Prostate gland (tissue), 2 donors: ENCODE data around the gene RGS3. TPM values are rescaled to one million over a fixed set of nuclear protein-coding genes. Genes with fewer than 3 reads are reported as not detected.
A peak's percentile ranks its signal among the peaks of the same experiment; 100 is the strongest.

Source experiments
- DNase-seq: peaks from one replicate; pipeline ENCODE4 v3.0.0-alpha.2; 2019; ENCODE audit warnings: low spot score
- H3K27ac ChIP-seq, 2 donors: fragments of 200-600 bp; sonication (generic); 2 replicates each; pipeline ENCODE4 v1.5.1; 2017 to 2019
- H3K27me3 ChIP-seq: fragments of 200-600 bp; sonication (generic); replicated peaks from 2 replicates; pipeline ENCODE4 v1.5.1; 2019; ENCODE audit not compliant: insufficient read depth
- H3K36me3 ChIP-seq, 2 donors: fragments of 200-600 bp; sonication (generic); 1 replicate in 1 of 2; 2 replicates in 1 of 2; pipeline versions ENCODE4 v1.5.1 to v1.8.1; 2017 to 2019
- H3K4me1 ChIP-seq: fragments of 200-600 bp; sonication (generic); replicated peaks from 2 replicates; pipeline ENCODE4 v1.5.1; 2019
- H3K4me3 ChIP-seq, 2 donors: fragments of 200-600 bp; sonication (generic); 2 replicates each; pipeline ENCODE4 v1.5.1; 2017 to 2019
- H3K9me3 ChIP-seq: fragments of 200-600 bp; sonication (generic); 2 replicates; pipeline ENCODE4 v1.5.1; 2017
- POLR2A ChIP-seq: fragments of 450-650 bp; IDR thresholded peaks from one replicate; pipeline ENCODE4 v1.6.1; 2016; ENCODE audit warnings: antibody characterized with exemption, mild to moderate bottlenecking
- POLR2AphosphoS5 ChIP-seq: sonication (generic); formaldehyde crosslinking; IDR thresholded peaks from one replicate; pipeline ENCODE4 v1.6.1; 2017; ENCODE audit warnings: antibody characterized with exemption
- WGBS: methylation state at CpG from one replicate; pipeline ENCODE4 v1.1.5; 2018; 5-methylcytosine and 5-hydroxymethylcytosine counted together
- intact Hi-C: fragments of 100-400 bp; cut with DNase I; formaldehyde crosslinking; loops from one replicate; pipeline ENCODE4 v1.14.2; 2022
- total RNA-seq, 2 donors: library from RNA; depleted of rRNA; stranded (reverse); fragments of >200 nt; gene quantifications; one replicate each; pipeline ENCODE4 v1.1.0, GENCODE V29; 2016
- TF ChIP-seq, protein P1 (sequence below), 4 experiments: fragments of 200-600 bp in 2 of 4; fragments of 450-650 bp in 2 of 4; sonication (generic) in 2 of 4; IDR thresholded peaks; 1 replicate in 3 of 4; 2 replicates in 1 of 4; pipeline ENCODE4 v1.5.1; 2016 to 2019; ENCODE audit warnings: antibody characterized with exemption in 4 of 4, mild to moderate bottlenecking in 2 of 4, moderate library complexity in 2 of 4

The RGS3 gene
- total RNA-seq, 2 donors from 2014 or later = 26.5 to 98.9 TPM

DNA sequence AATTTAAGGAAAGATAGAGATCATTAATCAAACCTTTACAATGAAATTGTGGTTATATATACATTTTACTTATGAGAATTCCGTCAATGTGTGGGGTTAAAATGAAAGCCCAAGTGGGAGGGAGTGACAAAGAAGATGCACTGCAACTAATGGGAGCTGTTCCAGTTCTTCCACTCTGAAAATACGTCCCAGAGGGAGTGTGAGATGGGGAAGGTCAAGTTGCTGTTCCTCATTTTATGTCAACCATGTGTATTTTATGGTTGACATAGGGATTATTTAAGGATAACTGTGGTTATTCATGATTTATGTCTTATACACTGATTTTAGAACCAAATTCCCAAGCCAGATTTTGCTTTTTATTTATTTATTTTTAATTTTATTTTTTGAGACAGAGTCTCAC lies 14.2 kb upstream of the RGS3 start:
- H3K4me3 ChIP-seq = no peak overlapping the region
- H3K9me3 ChIP-seq = no peaks in the 10 kb centered on the region
- 36% methylated on average over 2 of the region's 2 CpGs for WGBS
- H3K27ac ChIP-seq = no peak overlapping the region
- H3K27me3 ChIP-seq = no peaks in the 10 kb centered on the region
- H3K4me1 ChIP-seq = no peaks in the 10 kb centered on the region
- intact Hi-C loops = loop anchor here (2.0 kb wide), 1 partner anchor 139 kb away; no protein-coding TSS in a partner anchor
- TF ChIP-seq, protein P1, sequence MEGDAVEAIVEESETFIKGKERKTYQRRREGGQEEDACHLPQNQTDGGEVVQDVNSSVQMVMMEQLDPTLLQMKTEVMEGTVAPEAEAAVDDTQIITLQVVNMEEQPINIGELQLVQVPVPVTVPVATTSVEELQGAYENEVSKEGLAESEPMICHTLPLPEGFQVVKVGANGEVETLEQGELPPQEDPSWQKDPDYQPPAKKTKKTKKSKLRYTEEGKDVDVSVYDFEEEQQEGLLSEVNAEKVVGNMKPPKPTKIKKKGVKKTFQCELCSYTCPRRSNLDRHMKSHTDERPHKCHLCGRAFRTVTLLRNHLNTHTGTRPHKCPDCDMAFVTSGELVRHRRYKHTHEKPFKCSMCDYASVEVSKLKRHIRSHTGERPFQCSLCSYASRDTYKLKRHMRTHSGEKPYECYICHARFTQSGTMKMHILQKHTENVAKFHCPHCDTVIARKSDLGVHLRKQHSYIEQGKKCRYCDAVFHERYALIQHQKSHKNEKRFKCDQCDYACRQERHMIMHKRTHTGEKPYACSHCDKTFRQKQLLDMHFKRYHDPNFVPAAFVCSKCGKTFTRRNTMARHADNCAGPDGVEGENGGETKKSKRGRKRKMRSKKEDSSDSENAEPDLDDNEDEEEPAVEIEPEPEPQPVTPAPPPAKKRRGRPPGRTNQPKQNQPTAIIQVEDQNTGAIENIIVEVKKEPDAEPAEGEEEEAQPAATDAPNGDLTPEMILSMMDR (IDR thresholded peaks at IDR 0.05) = no peak
- no peak for TF ChIP-seq POLR2AphosphoS5
- no peak for TF ChIP-seq POLR2A
- H3K36me3 ChIP-seq = no peaks in the 10 kb centered on the region
- no peak for DNase-seq

DNA sequence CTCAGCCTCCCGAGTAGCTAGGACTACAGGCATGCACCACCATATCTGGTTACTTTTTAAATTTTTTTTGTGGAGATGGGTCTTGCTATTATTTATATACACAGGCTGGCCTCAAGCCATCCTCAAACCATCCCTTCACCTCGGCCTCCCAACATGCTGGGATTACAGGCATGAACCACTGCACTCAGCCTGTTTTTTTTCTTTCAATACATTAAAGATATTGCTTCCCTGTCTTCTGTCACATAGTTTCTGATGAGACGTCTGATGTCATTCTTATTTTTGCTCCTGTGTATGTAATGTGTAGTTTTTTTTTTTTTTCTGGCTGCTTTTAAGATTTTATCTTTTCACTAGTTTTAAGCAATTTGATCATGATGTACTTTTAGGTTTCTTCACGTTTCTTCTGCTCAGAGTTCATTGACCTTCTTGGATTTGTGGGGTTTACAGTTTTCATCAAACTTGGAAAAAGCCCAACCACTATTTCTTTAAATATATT lies 11.4 kb upstream of the RGS3 start:
- Histone ChIP-seq H3K27ac (no peak overlapping the region), H3K27me3 (no peaks in the 10 kb centered on the region), H3K9me3 (no peaks in the 10 kb centered on the region), H3K4me3 (no peak overlapping the region), H3K36me3 (no peaks in the 10 kb centered on the region), H3K4me1 (no peaks in the 10 kb centered on the region)
- intact Hi-C loops = no loop called here
- DNase-seq = no peak
- WGBS = 66% methylated on average over 4 of the region's 4 CpGs
- TF ChIP-seq POLR2A (no peak), POLR2AphosphoS5 (no peak)
- TF ChIP-seq, protein P1 (IDR thresholded peaks at IDR 0.05) = no peak

DNA sequence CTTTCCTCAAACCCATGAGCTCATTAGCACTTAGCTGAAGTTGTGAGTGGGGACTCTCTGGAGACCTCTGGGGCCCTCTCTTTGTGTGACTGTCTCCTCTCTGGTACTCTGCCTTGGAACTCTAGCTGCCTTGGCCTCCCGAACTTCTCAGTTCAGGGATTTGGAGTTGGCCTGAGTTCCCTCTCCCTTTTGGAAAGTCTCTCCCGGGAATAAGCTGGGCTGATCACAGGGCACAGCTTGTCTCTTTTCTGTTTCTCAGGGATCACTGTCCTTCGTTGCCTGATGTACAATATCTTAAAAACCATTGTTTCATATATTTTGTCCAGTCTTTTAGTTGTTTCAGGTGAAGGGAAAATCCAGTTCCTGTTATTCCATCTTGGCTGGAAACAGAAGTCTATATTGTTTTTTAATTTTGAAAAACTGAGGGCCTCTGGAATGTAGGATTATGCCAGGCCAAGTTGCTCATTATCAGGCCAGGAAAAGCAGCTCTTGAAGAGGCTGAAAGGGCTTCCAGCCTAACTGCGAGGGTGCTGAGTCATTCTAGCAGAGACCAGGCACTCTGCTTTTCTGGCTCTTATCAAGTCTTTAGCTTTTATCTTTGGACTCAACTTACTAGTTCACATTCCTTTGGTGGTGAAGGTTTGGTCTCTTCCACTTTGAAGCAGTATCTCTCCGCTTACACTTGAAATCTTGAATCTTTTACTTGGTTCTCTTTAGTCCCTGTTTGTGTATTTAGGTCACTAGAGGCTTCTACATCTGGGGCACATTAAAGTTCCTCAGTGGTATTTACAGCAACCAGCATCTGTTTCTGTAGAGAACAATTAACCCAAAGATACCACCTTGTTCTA lies 8.4 kb upstream of the RGS3 start:
- H3K27me3 ChIP-seq = no peaks in the 10 kb centered on the region
- no peak overlapping the region for H3K4me3 ChIP-seq
- no peaks in the 10 kb centered on the region for H3K36me3 ChIP-seq
- H3K27ac ChIP-seq = peak overlapping the region; percentile 66 to 71
- no peak for DNase-seq
- H3K4me1 ChIP-seq = no peaks in the 10 kb centered on the region
- intact Hi-C loops = loop anchor here (5.0 kb wide), 1 partner anchor 67 kb away; no protein-coding TSS in a partner anchor
- 55% methylated on average over 5 of the region's 5 CpGs for WGBS
- no peaks in the 10 kb centered on the region for H3K9me3 ChIP-seq
- TF ChIP-seq POLR2A = no peak
- peak; percentile 10 for TF ChIP-seq POLR2AphosphoS5
- TF ChIP-seq, protein P1 (IDR thresholded peaks at IDR 0.05) = no peak

DNA sequence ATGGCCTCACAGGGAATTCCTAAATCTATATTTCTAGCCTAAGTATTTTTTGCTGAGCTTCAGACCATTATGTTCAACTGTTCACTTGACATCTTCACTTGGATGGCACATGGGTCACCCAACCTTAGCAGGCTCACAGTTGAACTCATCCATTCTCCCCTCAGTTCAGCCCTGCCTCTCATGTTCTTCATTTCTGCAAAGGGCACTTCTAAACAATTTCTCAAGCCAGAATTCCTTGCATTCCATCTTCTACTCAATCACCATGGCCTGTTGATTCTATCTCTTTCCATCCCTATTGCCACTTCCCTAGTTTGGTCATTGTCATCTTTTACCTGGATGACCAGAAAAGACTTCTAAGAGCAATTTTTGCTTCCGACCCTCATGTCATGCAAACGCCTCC lies 7.3 kb upstream of the RGS3 start:
- Histone ChIP-seq H3K4me3 (no peak overlapping the region), H3K27me3 (no peaks in the 10 kb centered on the region), H3K36me3 (no peaks in the 10 kb centered on the region), H3K27ac (peak overlapping the region in 1 of 2 donors; percentile 71), H3K9me3 (no peaks in the 10 kb centered on the region), H3K4me1 (no peaks in the 10 kb centered on the region)
- 100% methylated on average over 2 of the region's 2 CpGs for WGBS
- TF ChIP-seq, protein P1 (IDR thresholded peaks at IDR 0.05) = no peak
- TF ChIP-seq POLR2A (no peak), POLR2AphosphoS5 (no peak)
- intact Hi-C loops = loop anchor here (5.0 kb wide), 1 partner anchor 66 kb away; no protein-coding TSS in a partner anchor
- no peak for DNase-seq
